HepG2 (cell line): ENCODE measurements around the gene GPS1. TPM values are rescaled to one million over a fixed set of nuclear protein-coding genes. Genes with fewer than 3 reads are reported as not detected.

Experiments used
- AGO2 ChIP-seq: fragments of 200-400 bp; formaldehyde crosslinking; optimal IDR thresholded peaks from 2 replicates; pipeline ENCODE3; 2017; ENCODE audit warnings: mild to moderate bottlenecking, low read depth, low read length, moderate library complexity
- MEF2D ChIP-seq: sonication (generic); formaldehyde crosslinking; IDR thresholded peaks from 2 replicates; pipeline ENCODE4 v1.5.1; 2020; ENCODE audit warnings: mild to moderate bottlenecking, missing genetic modification reagents
- RARA ChIP-seq: IDR thresholded peaks from 2 replicates; pipeline ENCODE4 v1.6.1; 2016; ENCODE audit warnings: missing genetic modification reagents, missing compliant biosample characterization
- RBFOX2 ChIP-seq: fragments of 200-400 bp; formaldehyde crosslinking; IDR thresholded peaks from 2 replicates; pipeline ENCODE4 v1.6.1; 2017; ENCODE audit warnings: low read depth, mild to moderate bottlenecking, low read length
- ZNF251 ChIP-seq: sonication (generic); formaldehyde crosslinking; IDR thresholded peaks from 2 replicates; pipeline ENCODE4 v1.9.0; 2021; ENCODE audit warnings: mild to moderate bottlenecking, missing genetic modification reagents
- ZNF317 ChIP-seq: sonication (generic); formaldehyde crosslinking; IDR thresholded peaks from 2 replicates; pipeline ENCODE4 v1.5.0; 2020; ENCODE audit warnings: mild to moderate bottlenecking, missing genetic modification reagents
- polyA plus RNA-seq, 8 experiments: library from polyadenylated mRNA; depleted of rRNA in 3 of 8; stranded (reverse) in 7 of 8; unstranded in 1 of 8; fragments of >200 nt; fragmentation: Illumina TruSeq in 4 of 8; extraction: Trizol in 4 of 8; gene quantifications; 2 replicates each; pipeline versions ENCODE4 v1.2.1 to v1.2.3, GENCODE V29; 2011 to 2016; ENCODE audit warnings: low read depth in 4 of 8, missing spikeins in 1 of 8, mixed read lengths in 1 of 8; ENCODE audit not compliant: insufficient read depth in 1 of 8
- total RNA-seq, 5 experiments: library from RNA; depleted of rRNA; stranded (reverse); fragments of >200 nt; fragmentation: Illumina TruSeq; extraction: Trizol; gene quantifications; 2 replicates each; pipeline ENCODE4 v1.2.3, GENCODE V29; 2016; ENCODE audit warnings: low read depth in 1 of 5
- TF ChIP-seq, protein P1 (sequence below): sonication (generic); formaldehyde crosslinking; IDR thresholded peaks from 2 replicates; pipeline ENCODE4 v1.9.0; 2022; ENCODE audit warnings: low read depth, missing genetic modification reagents
- TF ChIP-seq, protein P2 (sequence below): sonication (generic); formaldehyde crosslinking; IDR thresholded peaks from 2 replicates; pipeline ENCODE4 v1.4.0; 2020; ENCODE audit warnings: missing genetic modification reagents
- TF ChIP-seq, protein P3 (sequence below): sonication (generic); formaldehyde crosslinking; IDR thresholded peaks from 2 replicates; pipeline ENCODE4 v1.5.1; 2020; ENCODE audit warnings: mild to moderate bottlenecking, missing genetic modification reagents, moderate library complexity

Gene GPS1
- total and polyA plus RNA-seq, 2 of the 13 experiments (the other 11 are each of a cell fraction or from before 2014, with no cell fraction given), result 124 to 128 TPM

DNA sequence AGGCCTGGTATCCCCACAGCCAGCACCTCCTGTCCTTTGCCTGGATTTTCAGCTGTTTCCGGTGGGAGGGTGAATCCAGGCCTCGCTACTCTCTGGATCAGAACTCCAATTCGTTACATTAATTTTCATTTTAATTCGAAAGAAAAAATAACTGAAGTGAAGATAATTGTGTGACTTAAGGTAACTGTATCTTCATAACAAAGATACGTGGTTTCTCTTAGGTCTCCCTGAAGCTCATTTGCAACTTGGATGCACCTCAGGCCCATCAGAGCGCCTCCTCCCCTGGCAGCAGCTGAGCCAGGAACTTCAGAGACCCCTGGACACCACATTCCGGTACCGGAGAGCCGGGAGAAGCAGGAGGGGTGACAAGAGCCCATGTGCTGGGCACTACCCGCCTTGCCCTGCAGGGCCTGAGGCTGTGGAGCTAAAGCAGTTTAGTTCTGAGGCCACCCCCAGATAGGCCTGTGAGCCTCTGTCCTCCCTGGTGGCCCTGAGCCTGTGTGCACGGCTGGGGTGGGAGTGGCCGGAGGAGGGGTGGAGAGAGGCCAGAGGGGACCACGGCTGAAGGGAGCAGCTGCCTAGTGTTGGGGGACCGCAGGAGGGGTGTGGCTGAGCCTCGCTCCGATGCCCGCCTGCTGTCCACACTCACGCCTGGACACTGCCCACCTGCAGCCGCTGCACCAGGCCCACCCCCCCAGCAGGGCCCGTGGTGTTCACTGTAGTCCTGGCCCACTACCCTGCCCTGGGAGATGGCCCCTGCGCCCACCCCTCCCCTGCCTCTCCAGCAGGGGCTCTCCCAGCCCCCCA is 25.3 kb downstream of the GPS1 start (continued):
- TF ChIP-seq, protein P1, sequence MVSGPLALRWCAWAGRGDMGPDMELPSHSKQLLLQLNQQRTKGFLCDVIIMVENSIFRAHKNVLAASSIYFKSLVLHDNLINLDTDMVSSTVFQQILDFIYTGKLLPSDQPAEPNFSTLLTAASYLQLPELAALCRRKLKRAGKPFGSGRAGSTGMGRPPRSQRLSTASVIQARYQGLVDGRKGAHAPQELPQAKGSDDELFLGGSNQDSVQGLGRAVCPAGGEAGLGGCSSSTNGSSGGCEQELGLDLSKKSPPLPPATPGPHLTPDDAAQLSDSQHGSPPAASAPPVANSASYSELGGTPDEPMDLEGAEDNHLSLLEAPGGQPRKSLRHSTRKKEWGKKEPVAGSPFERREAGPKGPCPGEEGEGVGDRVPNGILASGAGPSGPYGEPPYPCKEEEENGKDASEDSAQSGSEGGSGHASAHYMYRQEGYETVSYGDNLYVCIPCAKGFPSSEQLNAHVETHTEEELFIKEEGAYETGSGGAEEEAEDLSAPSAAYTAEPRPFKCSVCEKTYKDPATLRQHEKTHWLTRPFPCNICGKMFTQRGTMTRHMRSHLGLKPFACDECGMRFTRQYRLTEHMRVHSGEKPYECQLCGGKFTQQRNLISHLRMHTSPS, result no peak
- TF ChIP-seq AGO2 (peak; percentile 96), RBFOX2 (peak; percentile 88), ZNF251 (CRISPR knock-in tag) (no peak), RARA (no peak), MEF2D (CRISPR knock-in tag) (no peak), ZNF317 (no peak)
- TF ChIP-seq, protein P2, sequence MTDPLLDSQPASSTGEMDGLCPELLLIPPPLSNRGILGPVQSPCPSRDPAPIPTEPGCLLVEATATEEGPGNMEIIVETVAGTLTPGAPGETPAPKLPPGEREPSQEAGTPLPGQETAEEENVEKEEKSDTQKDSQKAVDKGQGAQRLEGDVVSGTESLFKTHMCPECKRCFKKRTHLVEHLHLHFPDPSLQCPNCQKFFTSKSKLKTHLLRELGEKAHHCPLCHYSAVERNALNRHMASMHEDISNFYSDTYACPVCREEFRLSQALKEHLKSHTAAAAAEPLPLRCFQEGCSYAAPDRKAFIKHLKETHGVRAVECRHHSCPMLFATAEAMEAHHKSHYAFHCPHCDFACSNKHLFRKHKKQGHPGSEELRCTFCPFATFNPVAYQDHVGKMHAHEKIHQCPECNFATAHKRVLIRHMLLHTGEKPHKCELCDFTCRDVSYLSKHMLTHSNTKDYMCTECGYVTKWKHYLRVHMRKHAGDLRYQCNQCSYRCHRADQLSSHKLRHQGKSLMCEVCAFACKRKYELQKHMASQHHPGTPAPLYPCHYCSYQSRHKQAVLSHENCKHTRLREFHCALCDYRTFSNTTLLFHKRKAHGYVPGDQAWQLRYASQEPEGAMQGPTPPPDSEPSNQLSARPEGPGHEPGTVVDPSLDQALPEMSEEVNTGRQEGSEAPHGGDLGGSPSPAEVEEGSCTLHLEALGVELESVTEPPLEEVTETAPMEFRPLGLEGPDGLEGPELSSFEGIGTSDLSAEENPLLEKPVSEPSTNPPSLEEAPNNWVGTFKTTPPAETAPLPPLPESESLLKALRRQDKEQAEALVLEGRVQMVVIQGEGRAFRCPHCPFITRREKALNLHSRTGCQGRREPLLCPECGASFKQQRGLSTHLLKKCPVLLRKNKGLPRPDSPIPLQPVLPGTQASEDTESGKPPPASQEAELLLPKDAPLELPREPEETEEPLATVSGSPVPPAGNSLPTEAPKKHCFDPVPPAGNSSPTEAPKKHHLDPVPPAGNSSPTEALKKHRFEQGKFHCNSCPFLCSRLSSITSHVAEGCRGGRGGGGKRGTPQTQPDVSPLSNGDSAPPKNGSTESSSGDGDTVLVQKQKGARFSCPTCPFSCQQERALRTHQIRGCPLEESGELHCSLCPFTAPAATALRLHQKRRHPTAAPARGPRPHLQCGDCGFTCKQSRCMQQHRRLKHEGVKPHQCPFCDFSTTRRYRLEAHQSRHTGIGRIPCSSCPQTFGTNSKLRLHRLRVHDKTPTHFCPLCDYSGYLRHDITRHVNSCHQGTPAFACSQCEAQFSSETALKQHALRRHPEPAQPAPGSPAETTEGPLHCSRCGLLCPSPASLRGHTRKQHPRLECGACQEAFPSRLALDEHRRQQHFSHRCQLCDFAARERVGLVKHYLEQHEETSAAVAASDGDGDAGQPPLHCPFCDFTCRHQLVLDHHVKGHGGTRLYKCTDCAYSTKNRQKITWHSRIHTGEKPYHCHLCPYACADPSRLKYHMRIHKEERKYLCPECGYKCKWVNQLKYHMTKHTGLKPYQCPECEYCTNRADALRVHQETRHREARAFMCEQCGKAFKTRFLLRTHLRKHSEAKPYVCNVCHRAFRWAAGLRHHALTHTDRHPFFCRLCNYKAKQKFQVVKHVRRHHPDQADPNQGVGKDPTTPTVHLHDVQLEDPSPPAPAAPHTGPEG (CRISPR knock-in tag), result no peak
- TF ChIP-seq, protein P3, sequence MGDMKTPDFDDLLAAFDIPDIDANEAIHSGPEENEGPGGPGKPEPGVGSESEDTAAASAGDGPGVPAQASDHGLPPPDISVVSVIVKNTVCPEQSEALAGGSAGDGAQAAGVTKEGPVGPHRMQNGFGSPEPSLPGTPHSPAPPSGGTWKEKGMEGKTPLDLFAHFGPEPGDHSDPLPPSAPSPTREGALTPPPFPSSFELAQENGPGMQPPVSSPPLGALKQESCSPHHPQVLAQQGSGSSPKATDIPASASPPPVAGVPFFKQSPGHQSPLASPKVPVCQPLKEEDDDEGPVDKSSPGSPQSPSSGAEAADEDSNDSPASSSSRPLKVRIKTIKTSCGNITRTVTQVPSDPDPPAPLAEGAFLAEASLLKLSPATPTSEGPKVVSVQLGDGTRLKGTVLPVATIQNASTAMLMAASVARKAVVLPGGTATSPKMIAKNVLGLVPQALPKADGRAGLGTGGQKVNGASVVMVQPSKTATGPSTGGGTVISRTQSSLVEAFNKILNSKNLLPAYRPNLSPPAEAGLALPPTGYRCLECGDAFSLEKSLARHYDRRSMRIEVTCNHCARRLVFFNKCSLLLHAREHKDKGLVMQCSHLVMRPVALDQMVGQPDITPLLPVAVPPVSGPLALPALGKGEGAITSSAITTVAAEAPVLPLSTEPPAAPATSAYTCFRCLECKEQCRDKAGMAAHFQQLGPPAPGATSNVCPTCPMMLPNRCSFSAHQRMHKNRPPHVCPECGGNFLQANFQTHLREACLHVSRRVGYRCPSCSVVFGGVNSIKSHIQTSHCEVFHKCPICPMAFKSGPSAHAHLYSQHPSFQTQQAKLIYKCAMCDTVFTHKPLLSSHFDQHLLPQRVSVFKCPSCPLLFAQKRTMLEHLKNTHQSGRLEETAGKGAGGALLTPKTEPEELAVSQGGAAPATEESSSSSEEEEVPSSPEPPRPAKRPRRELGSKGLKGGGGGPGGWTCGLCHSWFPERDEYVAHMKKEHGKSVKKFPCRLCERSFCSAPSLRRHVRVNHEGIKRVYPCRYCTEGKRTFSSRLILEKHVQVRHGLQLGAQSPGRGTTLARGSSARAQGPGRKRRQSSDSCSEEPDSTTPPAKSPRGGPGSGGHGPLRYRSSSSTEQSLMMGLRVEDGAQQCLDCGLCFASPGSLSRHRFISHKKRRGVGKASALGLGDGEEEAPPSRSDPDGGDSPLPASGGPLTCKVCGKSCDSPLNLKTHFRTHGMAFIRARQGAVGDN (CRISPR knock-in tag), result no peak; the same call in 1 of the 2 replicates
